GM04503 (cell line): Measurements from ENCODE around the gene FSCN2.

Experiments
- DNase-seq: peaks from one replicate; pipeline ENCODE4 v3.0.0-alpha.2; 2012; ENCODE audit warnings: low read depth

The FSCN2 gene

DNA sequence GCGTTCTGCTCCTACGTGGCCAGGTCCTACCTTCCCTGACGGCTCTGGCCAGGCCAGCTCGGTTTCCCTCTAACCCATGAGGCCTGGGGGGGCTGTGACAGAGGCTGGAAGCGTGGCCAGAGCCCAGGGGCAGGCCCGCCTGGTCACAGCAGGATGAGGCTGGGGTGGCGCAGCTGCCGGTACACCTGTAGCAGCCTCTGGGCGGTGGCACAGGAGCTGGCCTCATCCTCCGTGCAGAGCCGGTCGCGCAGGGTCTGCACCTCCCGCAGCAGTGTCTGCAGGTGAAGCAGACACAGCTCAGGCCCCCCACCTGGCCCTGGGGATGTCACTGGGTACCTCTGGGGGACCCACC lies 12.5 kb downstream of the FSCN2 start:
- DNase-seq = no peak

DNA sequence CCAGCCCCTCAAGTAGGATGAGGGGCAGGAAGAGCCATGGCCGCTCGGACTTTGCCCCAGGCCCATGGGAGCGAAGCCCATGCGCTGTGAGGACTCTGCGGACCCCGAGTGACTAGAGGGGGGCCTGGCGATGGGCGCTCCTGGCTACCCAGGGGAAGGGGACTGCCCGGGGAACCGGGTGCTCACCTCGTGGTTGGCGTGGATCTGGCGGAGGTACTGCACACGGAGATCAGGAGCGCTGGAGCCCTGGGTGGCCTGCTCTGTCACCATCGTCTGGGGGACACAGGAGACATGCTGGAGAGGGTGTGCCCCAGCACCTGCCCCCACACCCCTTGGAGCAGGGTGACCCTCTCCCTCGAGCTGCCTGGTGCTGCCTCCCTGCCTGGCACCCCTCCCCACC lies 12.9 kb downstream of the FSCN2 start:
- DNase-seq = no peak

DNA sequence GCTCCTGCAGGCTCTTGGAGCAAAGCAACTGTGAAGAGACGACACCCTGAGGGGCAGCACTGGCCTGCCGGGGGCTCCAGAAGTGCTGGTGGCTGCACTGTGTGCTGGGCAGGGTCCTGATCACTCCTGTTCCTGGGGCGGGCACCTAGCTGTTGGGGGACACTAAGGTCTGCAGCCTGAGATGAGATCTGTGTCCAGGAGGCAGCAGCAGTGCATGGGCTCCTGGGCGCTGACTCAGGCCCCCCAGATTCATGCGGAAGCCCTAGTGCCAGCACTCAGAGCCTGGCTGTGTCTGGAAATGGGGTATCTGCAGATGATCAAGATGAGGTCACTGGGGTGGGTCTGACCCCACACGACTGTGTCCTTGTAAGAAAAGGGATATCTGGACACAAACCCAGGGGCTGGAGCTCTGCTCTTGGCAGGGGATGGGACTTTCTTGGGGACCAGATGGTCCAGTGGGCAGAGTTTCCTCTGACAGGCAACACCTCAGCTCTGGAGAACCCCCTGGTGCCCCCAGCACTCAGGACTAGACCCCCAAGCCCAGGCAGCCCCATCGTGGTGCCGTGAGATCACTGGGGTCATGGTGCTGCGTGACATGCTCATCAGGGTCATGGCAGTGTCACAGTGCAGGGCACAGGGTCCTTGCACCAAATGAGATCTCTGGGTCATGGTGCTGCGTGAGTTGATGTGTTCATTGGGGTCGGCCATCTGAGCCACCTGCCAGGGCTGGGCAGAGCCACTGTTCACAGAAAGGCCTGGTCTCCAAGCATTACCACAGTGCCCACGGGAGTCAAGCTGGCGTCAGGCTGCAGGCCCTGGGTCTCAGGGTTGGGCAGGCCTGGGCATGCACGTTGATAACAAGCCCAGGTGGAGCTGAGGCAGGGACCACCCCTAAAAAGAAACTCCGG lies 14.5 kb downstream of the FSCN2 start:
- no peak for DNase-seq

DNA sequence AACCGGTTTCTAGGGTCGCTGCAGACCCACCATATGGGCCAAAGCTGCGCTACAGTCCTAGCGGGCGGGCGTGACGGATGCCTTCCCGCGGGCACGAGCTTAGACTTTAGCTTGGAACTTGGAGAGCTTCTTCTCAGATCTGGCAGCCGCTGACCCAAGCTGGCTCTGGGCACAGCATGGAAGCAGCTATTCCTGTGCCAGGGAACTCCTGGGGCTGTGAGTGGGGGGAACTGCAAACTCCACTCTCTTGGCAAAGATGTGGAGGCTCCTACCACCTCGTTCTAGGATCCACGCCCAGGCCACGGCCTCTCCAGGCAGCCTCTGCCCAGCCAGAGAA lies 15.1 kb downstream of the FSCN2 start:
- no peak for DNase-seq

DNA sequence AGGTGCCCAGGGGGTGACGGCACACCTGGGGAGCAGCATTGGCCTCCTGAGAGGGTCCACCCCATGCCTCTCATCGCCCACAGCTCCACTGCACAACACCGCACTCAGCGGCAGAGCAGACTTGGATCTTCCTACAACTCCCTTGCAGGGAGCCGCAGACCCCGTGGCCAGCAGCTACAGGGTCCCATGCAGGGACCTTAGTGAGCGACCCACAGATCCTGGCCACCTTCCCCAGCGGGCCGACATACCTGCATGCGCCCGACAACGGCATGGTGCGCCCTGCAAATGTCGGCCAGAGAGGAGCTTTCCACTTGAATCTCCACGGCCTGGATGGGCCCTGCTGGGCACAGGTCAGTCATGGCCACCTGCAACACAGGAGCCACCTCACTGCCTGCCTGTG lies 15.6 kb downstream of the FSCN2 start:
- DNase-seq = no peak

DNA sequence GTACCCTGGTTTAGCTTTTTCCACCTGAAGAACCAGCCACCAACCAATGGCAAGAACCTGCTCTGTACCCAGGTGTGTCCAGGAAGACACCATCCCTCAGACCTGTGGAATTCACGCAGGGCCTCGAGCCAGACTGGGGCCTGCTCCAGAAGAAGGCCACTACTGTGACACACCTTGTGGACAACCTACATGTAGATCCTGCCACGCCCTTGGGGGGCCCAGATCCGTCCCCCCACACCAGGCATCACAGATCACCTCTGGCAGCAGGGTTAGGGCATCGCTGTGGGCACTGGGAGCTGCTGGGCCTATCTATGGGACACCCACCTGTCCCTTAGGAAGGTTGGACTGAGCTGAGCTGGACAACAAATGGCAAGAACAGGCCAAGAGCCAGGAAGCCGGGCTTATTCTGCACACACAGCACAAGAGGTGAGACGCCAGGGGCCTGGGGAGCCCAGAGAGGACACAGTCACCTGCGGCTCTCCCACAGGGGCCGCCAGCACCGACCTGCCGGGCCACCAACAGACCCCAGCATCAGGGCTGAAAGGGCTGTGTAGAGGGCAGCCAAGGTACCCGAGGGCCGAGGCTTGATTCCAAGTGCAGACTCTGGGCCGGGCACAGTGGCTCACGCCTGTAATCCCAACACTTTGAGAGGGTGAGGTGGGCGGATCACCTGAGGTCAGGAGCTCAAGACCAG lies 16.3 kb downstream of the FSCN2 start:
- DNase-seq = no peak

DNA sequence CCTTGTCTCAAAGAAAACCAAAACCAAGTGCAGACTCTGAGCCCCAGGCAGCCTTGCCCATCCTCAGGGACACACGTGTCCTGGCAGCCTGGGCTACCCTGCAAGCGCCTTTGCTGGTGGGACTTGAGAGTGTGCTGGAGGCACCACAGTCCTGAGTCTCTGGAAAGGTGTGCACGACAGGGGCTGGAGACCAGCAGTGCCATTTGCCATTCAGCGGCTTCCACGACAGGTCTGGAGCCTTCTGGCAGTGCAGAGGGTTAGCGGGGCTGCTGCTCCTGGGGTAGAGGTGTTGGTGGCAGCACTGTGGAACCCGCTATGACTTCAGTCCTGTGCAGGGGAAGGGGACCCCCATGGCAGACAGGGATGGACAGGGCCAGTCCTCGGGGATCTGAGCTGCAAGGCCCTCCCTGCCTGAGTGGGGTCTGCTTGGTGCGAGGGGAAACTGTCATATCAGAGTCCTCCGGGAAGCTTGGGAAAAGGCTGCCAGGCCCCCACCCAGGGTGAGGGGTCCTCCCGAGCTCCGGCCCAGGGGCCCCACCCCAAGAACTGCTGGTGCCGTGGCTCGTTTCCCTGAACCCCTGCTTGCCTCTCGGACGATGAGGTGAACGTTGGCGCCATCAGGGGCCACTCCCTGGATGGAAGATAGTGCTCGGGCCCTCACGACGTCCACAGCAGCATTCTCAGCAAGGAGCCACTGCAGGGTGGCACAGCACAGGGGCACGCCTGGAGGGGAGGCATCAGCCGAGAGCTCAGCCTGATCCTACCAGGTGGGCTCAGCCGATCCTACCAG lies 17.2 kb downstream of the FSCN2 start:
- DNase-seq = no peak

DNA sequence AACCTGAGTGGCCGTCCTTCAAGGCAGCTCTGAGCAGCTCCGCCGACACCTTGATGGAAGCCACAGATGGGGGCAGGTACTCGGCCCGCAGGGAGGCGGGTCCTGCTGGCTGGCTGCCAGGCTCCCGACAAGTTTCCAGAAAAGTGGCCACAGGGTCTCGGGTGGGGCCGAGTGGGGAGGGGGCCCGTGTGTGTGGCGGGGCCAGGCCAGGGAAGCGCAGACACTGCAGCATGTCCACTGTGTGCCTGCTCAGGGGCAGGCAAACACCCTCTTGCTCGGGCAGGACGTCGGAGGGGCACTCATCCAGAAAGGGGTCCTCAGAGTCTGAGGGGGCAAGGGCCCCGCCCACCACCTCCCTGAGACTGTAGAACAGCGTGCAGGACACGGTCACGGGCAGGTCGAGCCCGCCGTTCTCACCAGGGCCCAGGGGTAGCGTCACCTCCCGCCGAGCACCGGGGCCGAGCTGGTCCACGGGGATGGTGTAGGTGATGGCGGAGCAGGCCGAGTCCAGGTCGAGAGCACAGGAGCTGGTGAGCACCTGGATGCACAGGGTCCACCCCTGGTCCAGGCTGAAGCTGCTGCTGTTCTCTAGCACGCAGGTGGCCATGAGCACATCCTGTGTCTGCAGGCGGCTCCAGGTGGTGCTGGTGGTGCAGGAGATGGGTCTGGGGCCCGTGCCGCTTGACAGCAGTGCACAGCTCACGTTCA lies 18.9 kb downstream of the FSCN2 start:
- DNase-seq = no peak

DNA sequence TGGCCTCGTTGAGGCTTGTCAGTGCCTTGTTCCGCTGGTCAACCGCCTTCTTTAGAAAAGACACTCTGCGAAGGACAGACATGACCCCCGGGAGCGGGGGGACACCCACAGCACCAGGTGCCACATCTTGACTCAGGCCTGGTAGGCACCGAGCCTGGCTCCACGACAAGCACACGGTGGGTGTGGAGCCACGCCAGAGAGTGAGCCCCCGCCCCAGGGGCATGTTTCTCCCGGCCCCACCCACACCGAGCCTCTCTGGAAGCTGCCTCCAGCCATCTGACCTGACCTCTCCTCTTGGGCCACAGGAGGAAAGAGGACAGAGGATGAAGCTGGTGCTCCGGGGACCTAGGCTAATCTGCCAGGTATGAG lies 19.4 kb downstream of the FSCN2 start:
- no peak for DNase-seq

DNA sequence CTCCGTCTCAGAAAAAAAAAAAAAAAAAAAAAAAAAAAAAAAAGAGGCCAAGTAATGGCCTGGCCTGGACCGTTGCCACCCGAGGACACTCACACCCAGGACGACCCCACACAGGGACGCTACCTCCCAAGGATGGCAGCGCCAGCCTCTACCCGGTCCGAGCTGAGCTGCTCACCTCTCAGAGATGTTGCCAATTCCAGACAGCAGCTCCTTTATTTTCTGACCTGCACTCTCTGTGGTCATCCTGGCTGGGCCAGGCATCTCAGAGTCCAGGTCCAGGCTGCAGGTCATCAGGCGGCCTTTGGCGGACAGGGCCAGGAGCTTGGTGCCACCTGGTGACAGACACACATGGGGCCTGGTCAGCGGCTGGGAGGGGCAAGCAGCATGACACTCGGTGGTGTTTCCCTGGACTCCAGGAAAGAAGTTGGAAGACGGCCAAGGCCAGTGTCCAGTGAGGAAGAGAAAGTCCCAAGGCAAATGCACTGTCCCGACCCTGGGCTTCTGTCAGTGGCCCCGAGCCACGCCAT lies 20.9 kb downstream of the FSCN2 start:
- no peak for DNase-seq

DNA sequence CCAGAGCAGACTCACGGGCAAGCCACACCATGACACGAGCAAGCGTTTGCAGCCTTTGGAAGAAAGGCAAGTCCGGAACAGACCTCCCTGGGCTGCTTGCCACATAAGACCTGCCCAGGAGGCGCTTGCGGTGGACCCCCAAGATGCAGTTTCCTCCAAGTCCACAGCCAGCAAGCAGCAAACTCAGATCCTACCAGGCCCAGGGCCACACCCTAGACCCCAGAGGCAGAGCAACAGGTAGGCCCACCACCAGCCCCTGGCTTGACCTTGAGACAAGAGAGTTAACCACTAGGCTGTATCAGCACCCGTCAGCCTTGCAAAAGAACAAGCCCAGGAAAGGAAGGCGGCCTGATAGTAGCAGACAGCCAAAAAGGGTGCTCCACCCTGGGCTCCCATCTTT lies 21.6 kb downstream of the FSCN2 start:
- DNase-seq = no peak

DNA sequence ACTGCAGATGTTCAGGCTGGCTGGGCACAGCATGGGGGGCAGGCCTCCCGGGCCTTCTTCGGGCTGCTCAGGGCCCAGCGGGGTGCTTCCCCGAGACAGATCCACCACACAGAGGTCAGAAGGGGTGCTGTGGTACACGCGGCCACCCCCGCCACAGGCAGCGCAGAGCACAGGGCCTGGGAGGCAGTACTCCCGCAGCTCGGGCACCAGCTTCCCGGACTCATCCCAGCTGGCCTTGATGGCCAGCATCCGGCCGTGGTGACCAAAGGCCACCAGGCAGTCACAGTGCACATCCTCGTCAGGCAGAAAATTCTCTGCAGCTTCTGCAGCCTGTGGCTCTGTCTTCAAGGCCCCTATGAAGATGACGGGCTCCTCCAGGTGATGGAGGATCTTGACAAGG lies 22.1 kb downstream of the FSCN2 start:
- DNase-seq = no peak

DNA sequence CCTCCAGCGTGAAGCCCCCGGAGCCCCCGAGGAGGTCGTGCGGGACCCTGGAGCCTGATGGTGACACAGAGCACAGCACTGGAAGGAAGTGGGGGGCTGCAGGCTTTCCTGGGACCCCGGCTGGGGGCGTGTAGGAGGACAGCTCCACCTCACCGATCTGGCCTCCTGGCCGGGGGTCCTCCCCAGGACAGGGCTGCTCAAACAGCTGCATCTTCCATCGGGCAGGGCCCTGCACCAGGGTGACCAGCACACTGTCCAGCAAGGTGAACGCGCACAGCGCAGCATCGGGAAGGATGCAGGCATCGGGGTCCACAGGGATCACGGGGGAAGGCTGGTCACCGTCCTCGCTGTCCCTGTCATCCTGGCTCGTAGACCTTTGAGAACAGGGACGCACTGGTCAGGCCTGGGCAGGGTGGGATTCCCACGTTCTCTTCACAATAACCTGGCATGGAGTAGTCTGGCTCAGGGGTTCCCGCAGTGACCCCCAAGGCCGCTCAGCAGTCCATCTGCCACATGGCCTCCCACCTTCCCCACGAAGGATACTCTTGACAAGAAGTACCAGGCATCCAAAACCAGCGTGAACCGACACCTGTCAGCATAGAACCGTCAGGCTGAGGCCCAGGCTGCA lies 22.8 kb downstream of the FSCN2 start:
- DNase-seq = no peak

DNA sequence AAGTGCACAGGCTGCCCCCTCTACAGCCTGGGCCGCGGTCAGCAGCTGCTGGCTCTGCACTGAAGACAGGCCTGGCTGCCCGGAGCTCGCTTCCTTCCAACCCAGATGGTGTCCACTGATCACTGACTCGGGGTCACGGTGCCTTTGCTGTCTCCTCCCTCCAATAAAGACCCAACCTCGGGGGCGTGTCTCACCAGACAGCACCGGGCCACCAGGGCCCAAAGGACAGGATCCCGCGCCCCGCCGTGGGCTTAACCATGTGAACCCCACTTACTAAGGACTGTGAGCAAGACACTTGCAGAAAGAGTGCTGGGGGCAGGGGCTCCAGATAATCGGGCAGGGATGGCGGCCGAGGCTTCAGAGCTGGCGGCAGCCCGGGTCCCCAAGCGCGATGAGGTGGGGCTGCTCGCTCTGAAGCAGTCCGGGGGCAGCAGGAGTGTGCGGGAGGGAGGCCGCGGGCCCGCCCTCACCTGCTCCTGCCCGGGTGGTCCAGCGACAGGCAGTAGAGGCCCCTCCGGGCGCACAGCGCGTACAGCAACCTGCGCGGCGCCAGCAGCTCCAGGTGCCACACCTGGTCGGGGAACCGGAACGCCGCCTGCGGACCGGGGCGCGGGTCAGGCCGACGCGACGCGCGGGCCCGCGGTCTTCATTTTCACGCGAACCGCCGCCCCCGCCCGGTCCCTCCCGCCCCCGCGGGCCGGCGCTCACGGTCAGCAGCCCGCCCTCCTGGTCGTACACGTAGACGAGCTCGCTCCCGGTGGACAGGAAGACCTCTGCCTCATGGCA lies 23.5 kb downstream of the FSCN2 start:
- DNase-seq = no peak

DNA sequence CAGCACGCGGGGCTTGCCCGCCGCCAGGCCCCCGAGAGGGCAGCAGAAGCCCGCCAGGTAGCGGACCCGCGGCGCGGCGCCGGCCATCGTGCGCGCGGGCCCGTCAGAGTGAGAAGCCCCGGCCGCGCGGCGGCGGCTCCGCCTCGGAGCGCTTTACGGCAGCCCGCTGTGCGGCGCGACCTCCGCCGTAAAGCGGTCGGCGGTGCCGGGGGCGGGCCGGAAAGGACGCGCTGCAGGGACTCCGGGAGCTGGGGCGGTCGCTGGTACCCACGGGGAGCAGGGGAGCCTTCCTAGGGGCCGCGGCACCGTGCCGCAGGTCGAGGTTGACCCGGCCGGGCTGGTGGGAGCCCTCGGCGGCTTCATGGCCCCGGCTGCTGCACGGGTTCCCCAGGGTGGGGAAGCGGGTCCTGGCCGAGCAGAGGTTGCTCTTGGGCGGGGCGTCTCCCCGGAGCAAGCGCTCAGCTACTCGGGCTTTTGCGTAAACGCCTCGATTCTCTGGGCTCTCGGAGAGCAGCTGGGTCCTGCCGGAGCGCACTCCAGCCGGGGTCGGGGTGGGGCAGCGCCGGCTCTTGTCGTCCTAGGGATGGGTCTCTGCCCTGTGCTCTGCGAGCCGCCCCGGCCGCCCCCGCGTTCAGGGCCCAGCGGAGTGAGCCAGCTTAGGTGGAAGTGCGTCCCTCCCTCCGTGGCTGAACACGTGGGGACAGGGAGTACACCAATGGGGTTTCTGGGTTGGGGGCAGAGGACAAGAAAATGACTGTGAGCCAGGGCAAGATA lies 24.3 kb downstream of the FSCN2 start, which contains the start of gene FAAP100:
Gene FAAP100, minus strand, starts transcription at position 110 of the 774 bp plus-strand sequence. Its CDS starts 23 bp downstream, at position 87.
- DNase-seq = no peak

DNA sequence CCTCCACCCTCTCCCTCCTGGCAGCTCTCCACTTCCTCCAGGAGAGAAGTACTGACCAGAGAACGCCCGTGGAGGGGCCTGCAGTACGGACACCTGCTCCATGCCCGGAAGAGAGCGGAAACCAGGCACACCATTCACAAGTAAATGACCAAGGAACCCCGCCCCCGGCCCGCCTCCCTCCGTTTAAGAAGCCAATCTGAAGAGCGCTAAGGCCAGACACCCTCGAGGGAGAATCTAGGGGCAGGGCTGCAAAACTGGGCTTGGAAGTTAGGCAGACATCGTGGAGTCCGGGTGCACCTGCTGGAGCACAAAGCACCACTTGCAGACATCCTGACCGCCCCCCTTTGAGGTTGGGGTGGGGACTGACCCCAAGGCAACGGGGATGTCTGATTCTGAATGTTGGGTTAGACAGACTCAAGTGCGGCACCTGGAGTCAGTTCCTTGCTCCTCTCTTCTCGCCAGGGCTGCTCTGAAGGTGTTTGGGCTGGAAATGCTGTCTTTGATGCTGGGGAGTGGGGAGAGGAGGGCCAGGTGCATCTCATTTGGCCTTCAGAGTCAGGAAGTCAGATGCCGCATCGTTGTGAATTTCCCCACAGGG lies 24.9 kb downstream of the FSCN2 start:
- no peak for DNase-seq

DNA sequence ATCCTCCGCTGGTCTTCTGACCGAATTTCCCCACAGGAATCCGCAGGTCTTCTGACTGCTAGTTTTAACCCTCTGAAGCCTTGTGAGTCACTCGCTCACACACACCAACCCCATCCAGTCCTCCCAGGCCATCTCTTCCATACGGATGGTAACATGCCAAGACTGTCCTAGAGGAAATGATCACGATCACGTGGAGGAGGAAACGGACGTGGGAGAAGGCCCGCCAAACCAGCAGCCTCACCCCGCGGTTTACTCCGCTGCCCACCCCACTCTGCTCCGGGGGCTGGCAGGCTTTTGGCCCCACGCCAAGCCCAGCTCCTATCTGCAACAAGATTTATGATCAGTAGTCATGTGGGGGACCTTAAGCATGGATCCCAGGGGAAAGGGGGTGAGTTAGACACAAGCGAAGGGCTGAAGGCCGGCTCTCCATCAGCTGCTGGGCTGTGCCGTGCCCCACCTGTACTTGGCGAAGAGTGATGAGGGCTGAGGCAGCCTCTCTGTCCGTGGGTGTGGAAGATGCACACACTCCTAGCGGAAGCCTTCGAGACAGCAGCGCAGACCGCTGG lies 25.5 kb downstream of the FSCN2 start:
- peak; percentile 84 for DNase-seq

DNA sequence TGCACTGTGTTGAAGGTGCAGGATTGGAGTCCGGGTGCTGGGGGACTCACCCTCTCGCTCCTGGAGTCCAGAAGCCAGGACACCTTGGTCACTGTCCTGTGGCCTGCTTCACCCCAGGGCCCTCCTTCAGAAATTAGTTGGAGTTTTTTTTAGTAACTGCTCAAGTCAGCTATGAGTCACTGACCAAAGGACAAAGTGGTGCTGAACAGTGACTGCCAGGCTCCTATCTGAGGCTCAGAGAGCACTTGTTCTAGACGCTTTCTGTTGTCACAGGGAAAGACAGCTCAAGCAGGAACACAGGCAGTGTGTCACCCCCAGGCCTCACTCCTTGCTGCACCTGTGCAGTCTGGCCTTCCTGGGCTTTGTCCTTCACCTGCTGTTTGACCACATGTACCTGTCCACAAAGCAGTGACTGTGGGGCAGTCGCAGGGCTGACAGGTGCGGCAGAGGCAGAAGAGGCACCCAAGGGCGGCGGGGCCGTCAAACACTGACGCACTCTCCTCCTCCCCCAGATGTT lies 28.1 kb downstream of the FSCN2 start:
- DNase-seq = no peak

DNA sequence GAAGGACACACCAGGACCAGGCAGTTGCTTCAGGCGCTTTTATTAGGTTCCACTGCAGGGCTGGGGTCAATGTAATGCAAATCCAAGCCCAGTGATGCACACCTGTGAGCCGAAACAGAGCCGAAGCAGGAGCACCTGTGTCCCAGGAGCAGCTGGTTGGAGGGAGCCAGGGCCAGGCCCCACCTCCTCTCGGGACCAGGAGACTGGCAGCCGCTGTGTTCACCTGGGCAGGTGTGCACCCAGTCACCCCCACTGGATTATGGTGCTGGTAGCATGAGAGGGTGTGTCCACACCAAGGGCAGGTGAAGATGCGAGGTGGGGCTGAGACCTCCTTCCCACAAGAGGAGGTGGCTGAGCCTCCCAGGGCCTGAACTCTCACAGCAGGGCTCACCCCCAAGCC lies 28.7 kb downstream of the FSCN2 start:
- no peak for DNase-seq
